ENCODE data around the gene FBXO17. TPM values are rescaled to one million over a fixed set of nuclear protein-coding genes. Genes with fewer than 3 reads are reported as not detected.
A peak's percentile ranks its signal among the peaks of the same experiment; 100 is the strongest.

Gene FBXO17
- total RNA-seq, 1 experiment from 2014 or later = 16.8 TPM

DNA sequence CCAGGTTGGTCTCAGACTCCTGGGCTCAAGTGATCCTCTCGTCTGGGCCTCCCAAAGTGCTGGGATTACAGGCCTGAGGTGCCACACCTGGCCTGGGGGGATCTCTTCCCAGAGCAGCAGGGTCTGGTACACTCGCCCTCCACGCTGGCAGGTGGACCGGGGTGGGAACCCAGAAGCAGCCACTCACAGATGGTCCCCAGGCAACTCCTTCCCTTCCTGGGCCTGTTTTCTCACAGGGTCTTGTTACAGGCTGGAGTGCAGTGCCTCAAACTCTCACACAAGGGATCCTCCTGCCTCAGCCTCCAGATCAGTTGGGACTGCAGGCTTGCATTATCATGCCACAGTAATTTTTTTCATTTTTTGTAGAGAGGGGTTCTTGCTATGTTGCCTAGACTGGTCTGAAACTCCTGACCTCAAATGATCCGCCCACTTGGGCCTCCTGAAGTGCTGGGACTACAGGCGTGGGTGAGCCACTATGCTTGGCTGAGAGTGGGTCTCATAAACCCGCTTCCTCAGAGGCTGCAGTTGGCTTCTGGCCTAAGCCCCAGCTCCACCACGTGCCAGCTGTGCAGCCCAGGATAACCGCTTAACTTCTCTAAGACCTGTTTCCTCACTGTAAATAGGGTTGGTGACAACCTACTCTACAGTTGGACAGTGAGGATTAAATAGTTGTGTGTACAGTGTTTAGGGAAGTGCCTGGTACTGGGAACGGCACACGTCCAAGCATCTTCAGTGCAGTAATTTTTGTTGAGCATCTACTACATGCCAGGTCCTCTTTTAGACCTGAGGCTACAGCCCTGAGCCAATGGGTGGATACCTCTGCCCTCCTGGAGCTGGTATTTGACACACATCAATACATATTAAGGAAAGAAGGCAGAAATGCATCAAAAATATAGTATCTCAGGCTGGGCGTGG is 62.7 kb downstream of the FBXO17 start:
- ATAC-seq = no peak
- Mint-ChIP-seq H3K9me3 (no peaks in the 10 kb centered on the region), H3K27ac (no peak overlapping the region), H3K36me3 (peaks cover 2% of the 10 kb centered on the region), H3K4me1 (peaks cover 4% of the 10 kb centered on the region; the same call in 1 of the 2 replicates), H3K4me3 (no peak overlapping the region), H3K27me3 (ENCODE audit: low read depth) (peaks cover 10% of the 10 kb centered on the region)
- TF ChIP-seq ETV6 (CRISPR knock-in tag; IDR thresholded peaks at IDR 0.05) (no peak), ZNF396 (CRISPR knock-in tag; IDR thresholded peaks at IDR 0.05; ENCODE audit: borderline replicate concordance) (no peak), TEAD1 (CRISPR knock-in tag; IDR thresholded peaks at IDR 0.05) (no peak), NR2C2 (CRISPR knock-in tag; IDR thresholded peaks at IDR 0.05) (no peak), IRF2 (CRISPR knock-in tag; IDR thresholded peaks at IDR 0.05; ENCODE audit: borderline replicate concordance, low read depth) (no peak), TEAD4 (CRISPR knock-in tag; IDR thresholded peaks at IDR 0.05) (no peak)
- TF ChIP-seq, protein P1, sequence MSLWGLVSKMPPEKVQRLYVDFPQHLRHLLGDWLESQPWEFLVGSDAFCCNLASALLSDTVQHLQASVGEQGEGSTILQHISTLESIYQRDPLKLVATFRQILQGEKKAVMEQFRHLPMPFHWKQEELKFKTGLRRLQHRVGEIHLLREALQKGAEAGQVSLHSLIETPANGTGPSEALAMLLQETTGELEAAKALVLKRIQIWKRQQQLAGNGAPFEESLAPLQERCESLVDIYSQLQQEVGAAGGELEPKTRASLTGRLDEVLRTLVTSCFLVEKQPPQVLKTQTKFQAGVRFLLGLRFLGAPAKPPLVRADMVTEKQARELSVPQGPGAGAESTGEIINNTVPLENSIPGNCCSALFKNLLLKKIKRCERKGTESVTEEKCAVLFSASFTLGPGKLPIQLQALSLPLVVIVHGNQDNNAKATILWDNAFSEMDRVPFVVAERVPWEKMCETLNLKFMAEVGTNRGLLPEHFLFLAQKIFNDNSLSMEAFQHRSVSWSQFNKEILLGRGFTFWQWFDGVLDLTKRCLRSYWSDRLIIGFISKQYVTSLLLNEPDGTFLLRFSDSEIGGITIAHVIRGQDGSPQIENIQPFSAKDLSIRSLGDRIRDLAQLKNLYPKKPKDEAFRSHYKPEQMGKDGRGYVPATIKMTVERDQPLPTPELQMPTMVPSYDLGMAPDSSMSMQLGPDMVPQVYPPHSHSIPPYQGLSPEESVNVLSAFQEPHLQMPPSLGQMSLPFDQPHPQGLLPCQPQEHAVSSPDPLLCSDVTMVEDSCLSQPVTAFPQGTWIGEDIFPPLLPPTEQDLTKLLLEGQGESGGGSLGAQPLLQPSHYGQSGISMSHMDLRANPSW (CRISPR knock-in tag; conservative IDR thresholded peaks at IDR 0.05; ENCODE audit: low read depth) = no peak
- TF ChIP-seq, protein P2, sequence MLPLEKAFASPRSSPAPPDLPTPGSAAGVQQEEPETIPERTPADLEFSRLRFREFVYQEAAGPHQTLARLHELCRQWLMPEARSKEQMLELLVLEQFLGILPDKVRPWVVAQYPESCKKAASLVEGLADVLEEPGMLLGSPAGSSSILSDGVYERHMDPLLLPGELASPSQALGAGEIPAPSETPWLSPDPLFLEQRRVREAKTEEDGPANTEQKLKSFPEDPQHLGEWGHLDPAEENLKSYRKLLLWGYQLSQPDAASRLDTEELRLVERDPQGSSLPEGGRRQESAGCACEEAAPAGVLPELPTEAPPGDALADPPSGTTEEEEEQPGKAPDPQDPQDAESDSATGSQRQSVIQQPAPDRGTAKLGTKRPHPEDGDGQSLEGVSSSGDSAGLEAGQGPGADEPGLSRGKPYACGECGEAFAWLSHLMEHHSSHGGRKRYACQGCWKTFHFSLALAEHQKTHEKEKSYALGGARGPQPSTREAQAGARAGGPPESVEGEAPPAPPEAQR (CRISPR knock-in tag; IDR thresholded peaks at IDR 0.05) = no peak
- TF ChIP-seq, protein P3, sequence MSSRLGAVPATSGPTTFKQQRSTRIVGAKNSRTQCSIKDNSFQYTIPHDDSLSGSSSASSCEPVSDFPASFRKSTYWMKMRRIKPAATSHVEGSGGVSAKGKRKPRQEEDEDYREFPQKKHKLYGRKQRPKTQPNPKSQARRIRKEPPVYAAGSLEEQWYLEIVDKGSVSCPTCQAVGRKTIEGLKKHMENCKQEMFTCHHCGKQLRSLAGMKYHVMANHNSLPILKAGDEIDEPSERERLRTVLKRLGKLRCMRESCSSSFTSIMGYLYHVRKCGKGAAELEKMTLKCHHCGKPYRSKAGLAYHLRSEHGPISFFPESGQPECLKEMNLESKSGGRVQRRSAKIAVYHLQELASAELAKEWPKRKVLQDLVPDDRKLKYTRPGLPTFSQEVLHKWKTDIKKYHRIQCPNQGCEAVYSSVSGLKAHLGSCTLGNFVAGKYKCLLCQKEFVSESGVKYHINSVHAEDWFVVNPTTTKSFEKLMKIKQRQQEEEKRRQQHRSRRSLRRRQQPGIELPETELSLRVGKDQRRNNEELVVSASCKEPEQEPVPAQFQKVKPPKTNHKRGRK (CRISPR knock-in tag; IDR thresholded peaks at IDR 0.05; ENCODE audit: borderline replicate concordance) = no peak
- TF ChIP-seq, protein P4, sequence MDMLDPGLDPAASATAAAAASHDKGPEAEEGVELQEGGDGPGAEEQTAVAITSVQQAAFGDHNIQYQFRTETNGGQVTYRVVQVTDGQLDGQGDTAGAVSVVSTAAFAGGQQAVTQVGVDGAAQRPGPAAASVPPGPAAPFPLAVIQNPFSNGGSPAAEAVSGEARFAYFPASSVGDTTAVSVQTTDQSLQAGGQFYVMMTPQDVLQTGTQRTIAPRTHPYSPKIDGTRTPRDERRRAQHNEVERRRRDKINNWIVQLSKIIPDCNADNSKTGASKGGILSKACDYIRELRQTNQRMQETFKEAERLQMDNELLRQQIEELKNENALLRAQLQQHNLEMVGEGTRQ (CRISPR knock-in tag; IDR thresholded peaks at IDR 0.05) = no peak
- TF ChIP-seq, protein P5, sequence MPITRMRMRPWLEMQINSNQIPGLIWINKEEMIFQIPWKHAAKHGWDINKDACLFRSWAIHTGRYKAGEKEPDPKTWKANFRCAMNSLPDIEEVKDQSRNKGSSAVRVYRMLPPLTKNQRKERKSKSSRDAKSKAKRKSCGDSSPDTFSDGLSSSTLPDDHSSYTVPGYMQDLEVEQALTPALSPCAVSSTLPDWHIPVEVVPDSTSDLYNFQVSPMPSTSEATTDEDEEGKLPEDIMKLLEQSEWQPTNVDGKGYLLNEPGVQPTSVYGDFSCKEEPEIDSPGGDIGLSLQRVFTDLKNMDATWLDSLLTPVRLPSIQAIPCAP (CRISPR knock-in tag; IDR thresholded peaks at IDR 0.05) = no peak
- POLR2A ChIA-PET = interaction anchor here (1.6 kb wide), 1 partner anchor 13 kb away, joined by 5 read pairs; the partner anchor contains the start of genes NFKBIB and SIRT2
- CTCF ChIA-PET = interaction anchor here (0.9 to 1.5 kb wide), 6 partner anchors 11 to 143 kb away, joined by 3 to 10 read pairs (median 4); partner anchors contain the start of genes ECH1, MRPS12 and SARS2
- DNase-seq (ENCODE audit: low spot score) = no peak

DNA sequence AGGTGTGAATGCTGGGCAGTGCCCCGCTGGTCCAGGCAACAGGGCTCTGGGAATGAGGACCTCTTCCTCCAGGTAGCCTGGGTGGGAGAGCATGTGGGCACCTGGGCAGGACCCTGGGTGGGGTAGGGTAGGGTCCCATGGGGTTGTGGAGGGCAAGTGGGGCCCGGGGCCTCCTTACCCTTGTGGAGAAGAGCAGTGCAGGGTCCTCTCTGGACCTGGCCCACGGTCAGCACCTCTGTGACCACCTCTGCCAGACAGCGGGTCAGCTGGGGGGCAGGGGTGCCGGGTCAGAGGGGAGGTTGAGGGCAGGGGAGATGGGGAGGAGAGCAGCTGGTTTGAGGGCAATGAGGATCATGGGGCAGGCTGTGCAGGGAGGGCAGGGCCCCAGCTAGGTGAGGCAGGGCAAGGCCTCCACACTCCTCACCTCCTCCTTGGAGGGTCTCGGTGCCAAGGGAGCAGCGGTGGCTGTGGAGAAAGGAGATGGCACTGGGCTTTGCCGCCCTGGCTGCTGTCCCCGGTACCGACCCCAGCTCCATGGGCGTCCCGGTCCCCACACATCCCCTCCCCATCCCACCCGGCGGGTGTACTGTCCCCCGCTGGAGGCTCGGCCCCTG is 64.0 kb downstream of the FBXO17 start:
- CTCF ChIA-PET = interaction anchor here (0.8 to 1.5 kb wide), 6 partner anchors 11 to 509 kb away, joined by 3 to 10 read pairs (median 4); partner anchors contain the start of genes ECH1, FAM98C, MRPS12 and NFKBIB
- H3K27me3 Mint-ChIP-seq (ENCODE audit: low read depth) = peaks cover 10% of the 10 kb centered on the region
- H3K27ac Mint-ChIP-seq = no peak overlapping the region
- POLR2A ChIA-PET = interaction anchor here (0.6 to 1.6 kb wide), 2 partner anchors 12 to 156 kb away, joined by 5 read pairs; partner anchors contain the start of genes NFKBIB and SIRT2
- no peak for DNase-seq (ENCODE audit: low spot score)
- peaks cover 8% of the 10 kb centered on the region for H3K36me3 Mint-ChIP-seq
- H3K4me3 Mint-ChIP-seq = no peak overlapping the region
- peaks cover 4% of the 10 kb centered on the region; the same call in 1 of the 2 replicates for H3K4me1 Mint-ChIP-seq
- no peaks in the 10 kb centered on the region for H3K9me3 Mint-ChIP-seq
- peak; percentile 26 for ATAC-seq
- TF ChIP-seq, protein P6, sequence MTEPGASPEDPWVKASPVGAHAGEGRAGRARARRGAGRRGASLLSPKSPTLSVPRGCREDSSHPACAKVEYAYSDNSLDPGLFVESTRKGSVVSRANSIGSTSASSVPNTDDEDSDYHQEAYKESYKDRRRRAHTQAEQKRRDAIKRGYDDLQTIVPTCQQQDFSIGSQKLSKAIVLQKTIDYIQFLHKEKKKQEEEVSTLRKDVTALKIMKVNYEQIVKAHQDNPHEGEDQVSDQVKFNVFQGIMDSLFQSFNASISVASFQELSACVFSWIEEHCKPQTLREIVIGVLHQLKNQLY (CRISPR knock-in tag; IDR thresholded peaks at IDR 0.05) = no peak
- TF ChIP-seq GTF2I (CRISPR knock-in tag; conservative IDR thresholded peaks at IDR 0.05) = no peak
- TF ChIP-seq, protein P7, sequence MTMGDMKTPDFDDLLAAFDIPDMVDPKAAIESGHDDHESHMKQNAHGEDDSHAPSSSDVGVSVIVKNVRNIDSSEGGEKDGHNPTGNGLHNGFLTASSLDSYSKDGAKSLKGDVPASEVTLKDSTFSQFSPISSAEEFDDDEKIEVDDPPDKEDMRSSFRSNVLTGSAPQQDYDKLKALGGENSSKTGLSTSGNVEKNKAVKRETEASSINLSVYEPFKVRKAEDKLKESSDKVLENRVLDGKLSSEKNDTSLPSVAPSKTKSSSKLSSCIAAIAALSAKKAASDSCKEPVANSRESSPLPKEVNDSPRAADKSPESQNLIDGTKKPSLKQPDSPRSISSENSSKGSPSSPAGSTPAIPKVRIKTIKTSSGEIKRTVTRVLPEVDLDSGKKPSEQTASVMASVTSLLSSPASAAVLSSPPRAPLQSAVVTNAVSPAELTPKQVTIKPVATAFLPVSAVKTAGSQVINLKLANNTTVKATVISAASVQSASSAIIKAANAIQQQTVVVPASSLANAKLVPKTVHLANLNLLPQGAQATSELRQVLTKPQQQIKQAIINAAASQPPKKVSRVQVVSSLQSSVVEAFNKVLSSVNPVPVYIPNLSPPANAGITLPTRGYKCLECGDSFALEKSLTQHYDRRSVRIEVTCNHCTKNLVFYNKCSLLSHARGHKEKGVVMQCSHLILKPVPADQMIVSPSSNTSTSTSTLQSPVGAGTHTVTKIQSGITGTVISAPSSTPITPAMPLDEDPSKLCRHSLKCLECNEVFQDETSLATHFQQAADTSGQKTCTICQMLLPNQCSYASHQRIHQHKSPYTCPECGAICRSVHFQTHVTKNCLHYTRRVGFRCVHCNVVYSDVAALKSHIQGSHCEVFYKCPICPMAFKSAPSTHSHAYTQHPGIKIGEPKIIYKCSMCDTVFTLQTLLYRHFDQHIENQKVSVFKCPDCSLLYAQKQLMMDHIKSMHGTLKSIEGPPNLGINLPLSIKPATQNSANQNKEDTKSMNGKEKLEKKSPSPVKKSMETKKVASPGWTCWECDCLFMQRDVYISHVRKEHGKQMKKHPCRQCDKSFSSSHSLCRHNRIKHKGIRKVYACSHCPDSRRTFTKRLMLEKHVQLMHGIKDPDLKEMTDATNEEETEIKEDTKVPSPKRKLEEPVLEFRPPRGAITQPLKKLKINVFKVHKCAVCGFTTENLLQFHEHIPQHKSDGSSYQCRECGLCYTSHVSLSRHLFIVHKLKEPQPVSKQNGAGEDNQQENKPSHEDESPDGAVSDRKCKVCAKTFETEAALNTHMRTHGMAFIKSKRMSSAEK (CRISPR knock-in tag; IDR thresholded peaks at IDR 0.05; ENCODE audit: borderline replicate concordance) = no peak
- TF ChIP-seq TEAD4 (CRISPR knock-in tag; IDR thresholded peaks at IDR 0.05) = no peak
- TF ChIP-seq IRF2 (CRISPR knock-in tag; IDR thresholded peaks at IDR 0.05; ENCODE audit: borderline replicate concordance, low read depth) = no peak
- no peak for TF ChIP-seq RELA (CRISPR knock-in tag; IDR thresholded peaks at IDR 0.05; ENCODE audit: borderline replicate concordance)
- no peak for TF ChIP-seq ZNF232 (CRISPR knock-in tag; IDR thresholded peaks at IDR 0.05)
- TF ChIP-seq JUN (CRISPR knock-in tag; IDR thresholded peaks at IDR 0.05) = no peak
- TF ChIP-seq ZNF317 (CRISPR knock-in tag; IDR thresholded peaks at IDR 0.05; ENCODE audit: borderline replicate concordance, low read depth) = no peak
- no peak for TF ChIP-seq CREM (CRISPR knock-in tag; IDR thresholded peaks at IDR 0.05)

Data from WTC11 (cell line).